HG03571 (cell line): ENCODE data around the gene SYCE3.

Source experiments
- ATAC-seq: cut with Tn5 transposase; IDR thresholded peaks from one replicate; pipeline ENCODE4 v1.9.1; 2021; ENCODE audit not compliant: unreplicated experiment

The SYCE3 gene

GRCh38 chr22:50576806-50577696 is 14.3 kb upstream of the SYCE3 start:
- ATAC-seq: no peak

- ATAC-seq: no peak
These were observed 13.4 kb upstream of the SYCE3 start for GRCh38 chr22:50576070-50576469.

- no peak for ATAC-seq
These were observed 12.8 kb upstream of the SYCE3 start for GRCh38 chr22:50575426-50575941.

GRCh38 chr22:50574383-50574755 is 11.7 kb upstream of the SYCE3 start:
- ATAC-seq: no peak

- ATAC-seq: no peak
These were observed 11.0 kb upstream of the SYCE3 start for GRCh38 chr22:50573491-50574382.

GRCh38 chr22:50572965-50573364 is 10.2 kb upstream of the SYCE3 start:
- ATAC-seq: no peak

GRCh38 chr22:50571264-50572175 is 8.8 kb upstream of the SYCE3 start:
- ATAC-seq: no peak

DNA sequence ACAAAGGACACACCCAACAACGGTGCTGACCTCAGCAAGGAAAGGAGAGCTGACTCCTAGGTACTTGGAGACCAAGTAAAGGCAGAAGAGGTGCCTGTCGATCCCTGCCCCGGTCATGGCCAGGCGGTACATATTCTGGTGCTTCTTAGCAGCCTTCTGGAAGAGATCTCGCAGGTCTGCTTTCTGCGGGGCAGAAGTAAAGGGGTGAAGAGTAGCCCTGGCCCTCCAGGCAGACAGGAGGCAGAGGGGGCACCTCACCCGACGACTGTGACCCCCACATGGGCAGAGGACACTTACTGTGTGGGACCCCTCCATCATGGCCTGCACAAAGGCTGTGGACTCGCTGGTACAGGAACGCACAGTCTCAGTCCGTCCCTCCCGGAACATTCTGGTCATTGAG is 8.1 kb upstream of the SYCE3 start:
- ATAC-seq: no peak

- no peak for ATAC-seq
These were observed 7.3 kb upstream of the SYCE3 start for GRCh38 chr22:50569896-50570535.

DNA sequence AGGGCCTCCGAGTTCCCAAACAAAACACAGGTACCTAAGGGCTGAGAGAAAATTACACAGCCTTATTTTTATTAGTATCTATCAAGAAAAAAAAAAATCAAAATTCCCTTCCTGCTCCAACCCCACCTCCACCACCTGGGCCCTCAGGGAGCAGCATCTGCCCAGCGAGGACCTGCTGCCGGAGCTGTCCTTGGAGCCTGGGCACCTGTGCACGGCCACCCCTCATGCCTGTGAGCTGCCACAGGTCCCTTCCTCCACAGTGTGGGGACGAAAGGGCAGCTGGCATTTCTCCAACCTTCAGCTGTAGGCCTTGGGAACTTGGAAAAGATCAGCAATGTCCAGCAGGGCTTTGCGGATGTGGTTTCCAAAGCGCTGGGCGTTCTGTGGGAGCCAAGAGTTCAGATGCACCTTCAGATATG is 6.3 kb upstream of the SYCE3 start:
- ATAC-seq: no peak

DNA sequence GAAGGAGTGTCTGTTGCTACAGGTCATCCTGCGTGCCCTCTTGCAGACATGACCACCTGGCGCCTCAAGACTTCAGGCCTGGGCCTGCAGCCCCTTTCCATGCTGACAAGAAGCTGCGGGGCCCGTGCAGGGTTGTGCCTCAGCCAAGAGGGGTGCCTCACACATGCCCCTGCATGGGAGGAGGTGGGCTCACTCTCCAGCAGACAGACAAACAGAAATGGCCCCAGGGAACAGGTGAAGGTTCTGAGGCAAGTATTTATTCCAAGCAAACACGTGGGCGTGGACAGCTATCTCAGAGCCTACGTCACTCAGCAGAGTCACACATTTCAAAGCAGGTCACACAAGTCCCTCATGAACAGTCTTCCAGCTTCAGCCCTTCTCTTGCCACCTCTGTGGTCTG is 5.9 kb upstream of the SYCE3 start:
- ATAC-seq: no peak

- ATAC-seq: no peak
These were observed 5.1 kb upstream of the SYCE3 start for GRCh38 chr22:50567721-50568252.

- no peak for ATAC-seq
These were observed 1.6 kb upstream of the SYCE3 start for GRCh38 chr22:50564289-50564688.

DNA sequence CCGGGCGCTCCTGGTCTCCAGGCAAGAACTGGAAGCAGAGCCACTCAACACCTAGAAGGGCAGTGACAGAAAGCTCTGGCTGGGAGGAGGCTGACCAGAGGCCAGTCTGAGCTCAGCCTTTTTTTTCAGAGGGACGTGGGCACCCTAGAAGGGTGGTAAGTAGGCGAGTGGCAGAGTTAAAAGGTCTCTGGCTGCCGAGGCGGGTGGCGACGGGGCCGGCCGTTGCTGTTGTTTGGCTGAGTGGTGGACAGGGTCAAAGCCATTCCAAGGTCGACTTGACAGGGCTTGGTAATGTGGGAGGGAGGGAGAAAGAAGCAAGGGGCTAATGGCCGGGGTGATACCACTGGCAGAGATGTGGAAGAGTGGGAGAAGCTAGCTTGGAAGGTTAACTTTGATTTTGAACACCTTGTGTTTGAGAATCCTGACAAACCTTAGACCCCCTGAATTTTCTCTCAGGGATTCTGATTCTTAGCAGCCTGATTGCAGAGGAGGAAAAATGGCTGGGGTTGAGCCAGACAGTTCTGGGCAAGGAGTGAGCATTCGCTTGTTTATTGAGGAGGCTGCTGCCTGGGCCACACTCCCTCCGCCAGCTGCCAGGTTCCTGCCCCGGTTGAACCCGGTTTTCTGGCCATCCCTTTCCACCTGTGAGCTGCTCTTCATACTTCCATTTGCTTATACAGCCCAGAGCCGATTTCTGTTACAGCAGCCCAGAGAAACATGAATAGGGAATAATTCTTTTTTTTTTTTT is 868 bp upstream of the SYCE3 start:
- no peak for ATAC-seq

DNA sequence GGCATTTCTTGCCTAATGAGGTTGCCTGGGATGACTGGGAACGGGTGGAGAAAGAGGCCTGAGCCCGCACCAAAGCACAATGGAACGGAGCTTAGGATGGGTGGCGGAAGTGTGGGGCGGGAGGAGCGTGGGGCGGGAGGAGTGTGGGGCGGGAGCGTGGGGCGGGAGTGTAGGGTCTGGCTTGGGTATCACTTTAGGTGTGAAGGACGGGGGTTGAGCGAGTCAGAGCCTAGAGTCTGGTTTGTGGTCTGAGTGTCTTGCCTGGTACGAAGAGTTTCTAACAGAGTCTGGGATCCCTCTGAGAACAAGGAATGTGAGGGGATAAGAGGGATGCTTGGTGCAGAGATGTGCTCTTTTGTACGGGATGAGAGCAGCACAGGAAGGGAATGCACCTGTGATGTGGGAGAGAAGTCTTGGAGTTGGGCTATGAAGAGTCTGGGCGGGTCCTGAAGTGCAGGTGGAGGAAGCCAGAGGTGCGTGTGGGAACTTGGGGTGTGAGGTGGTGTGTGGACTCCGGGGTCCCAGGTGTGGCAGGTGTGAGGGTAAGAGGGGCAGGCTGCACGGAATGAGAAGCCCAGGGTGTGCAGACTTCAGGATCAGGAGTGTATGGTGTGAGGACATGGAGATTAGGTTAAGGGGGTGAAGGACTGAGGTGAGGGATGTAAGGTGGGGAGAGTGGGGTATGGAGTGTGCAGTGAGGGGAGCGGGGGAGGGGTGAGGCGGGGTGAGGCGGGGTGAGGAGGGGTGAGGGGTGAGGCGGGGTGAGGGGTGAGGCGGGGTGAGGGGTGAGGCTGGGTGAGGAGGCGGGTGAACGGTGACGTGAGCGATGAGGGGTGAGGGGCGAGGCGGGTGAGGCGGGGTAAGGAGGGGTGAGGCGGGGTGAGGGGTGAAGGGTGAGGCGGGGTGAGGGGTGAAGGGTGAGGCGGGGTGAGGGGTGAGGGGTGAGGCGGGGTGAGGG is 1.0 kb downstream of the SYCE3 start:
- no peak for ATAC-seq

- no peak for ATAC-seq
These were observed 2.7 kb downstream of the SYCE3 start for GRCh38 chr22:50560034-50560433.

- ATAC-seq: no peak
These were observed 6.0 kb downstream of the SYCE3 start for GRCh38 chr22:50556703-50557102.

DNA sequence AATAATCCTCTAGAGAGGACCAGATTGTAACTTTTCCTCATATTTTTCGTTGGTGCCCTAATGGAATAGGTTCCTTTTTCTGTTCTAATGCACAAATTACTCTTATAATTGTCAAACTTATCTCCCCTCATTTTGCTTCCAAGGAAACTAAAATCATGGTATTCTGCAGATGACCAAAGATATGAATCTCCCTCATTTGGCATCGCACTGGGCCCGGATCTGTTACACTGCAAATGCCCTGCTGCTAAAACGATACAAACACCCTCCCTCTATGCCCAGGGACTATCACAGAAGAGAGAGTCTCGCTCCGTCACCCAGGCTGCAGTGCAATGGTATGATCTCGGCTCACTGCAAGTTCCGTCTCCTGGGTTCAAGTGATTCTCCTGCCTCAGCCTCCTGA is 9.4 kb downstream of the SYCE3 start:
- no peak for ATAC-seq
